NCI-H2081 treated with DMSO at 0.1 percent for 48 hours (cell line): ENCODE results near the gene RADIL.
"Not testable (repeated sequence)": the region's sequence is repeated elsewhere in the genome, so short reads cannot be mapped to it uniquely, and the experiment has no call there.

Experiments
- DNase-seq: peaks from one replicate; lab custom pipeline; 2025; lab: John Stamatoyannopoulos, UW

Gene RADIL

GRCh38 chr7:4883372-4884144 lies at the start of gene RADIL:
TSS of gene RADIL (minus strand) at chr7:4883716. CDS start at chr7:4878139, 5,577 bp downstream.
- DNase-seq = peak; percentile 39

DNA sequence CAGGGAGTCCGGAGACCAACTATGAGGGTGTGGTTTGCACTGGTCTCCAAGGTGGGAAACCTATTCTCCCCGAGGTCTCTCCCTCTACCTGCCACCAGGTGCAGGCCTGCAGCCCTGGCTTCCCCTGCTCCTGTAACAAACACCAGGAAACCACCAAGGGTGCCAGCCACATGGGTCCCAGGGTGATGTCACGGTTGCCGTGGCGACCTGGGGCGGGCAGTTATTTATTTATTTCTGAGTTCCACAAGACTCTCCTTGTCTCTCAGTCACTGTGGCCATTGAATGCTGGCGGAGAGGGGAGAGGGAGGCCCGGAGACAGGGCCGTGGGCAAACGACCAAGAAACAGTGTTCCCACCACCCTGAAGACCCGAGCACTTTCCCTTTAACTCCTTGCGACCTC lies 48.4 kb upstream of the RADIL start:
- peak; percentile 2 for DNase-seq

DNA sequence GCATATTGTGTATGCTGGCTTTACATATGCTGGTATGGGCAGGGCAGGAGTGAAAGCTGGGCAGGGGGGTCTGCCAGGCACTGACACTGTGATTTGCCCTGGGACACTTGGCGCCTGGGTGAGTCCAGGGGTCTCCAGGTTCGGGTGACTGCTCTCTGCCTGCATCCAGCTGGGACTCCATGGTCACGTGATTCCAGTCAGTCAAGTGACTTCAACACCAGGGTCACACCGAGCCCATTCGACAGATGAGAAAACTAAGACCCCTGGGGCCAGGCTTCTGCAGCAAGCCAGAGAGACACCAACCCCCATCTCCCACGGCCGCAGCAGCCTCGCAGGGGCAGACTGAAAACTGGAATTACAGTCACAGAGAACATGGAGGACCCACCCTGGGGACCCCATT lies 45.5 kb upstream of the RADIL start:
- DNase-seq = no peak

GRCh38 chr7:4928445-4928844 lies 44.9 kb upstream of the RADIL start:
- DNase-seq = no peak

DNA sequence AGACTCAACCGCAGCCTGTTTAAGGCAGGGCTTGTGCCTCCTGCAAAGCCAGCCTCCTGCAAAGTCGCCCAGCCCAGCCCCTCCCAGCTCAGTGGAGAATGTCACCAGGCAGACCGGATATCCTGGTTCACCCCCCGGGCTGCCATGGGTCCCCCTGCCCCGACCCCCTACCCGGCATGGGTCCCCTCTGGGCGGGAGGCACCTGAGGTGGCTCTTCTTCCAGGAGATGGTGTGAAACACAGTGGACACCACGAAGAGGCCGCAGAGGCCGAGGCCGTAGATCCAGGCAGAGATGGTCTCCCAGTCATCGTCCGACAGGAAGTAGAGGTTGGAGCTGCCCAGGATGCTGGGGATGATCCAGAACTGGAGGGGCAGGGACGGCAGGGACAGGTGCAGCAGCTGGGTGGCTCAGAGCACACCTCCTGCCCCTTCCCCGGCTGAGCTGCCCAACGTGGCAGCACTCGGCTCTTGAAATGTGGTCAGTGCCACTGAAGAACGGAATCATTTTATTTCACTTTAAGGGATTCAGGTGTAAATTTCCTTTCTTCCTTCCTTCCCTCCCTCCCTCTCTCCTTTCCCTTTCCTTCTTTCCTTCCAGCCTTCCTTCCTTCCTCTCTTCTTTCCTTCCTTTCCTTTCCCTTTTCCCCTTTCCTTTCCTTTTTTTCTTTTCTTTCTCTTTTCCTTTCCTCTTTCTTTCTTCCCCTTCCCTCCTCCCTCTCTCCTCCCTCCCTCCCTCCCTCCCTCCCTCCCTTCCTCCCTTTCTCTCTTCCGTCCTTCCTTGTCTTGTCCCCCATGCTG lies 36.7 kb upstream of the RADIL start:
- no peak for DNase-seq

GRCh38 chr7:4916113-4916512 lies 32.6 kb upstream of the RADIL start:
- no peak for DNase-seq

DNA sequence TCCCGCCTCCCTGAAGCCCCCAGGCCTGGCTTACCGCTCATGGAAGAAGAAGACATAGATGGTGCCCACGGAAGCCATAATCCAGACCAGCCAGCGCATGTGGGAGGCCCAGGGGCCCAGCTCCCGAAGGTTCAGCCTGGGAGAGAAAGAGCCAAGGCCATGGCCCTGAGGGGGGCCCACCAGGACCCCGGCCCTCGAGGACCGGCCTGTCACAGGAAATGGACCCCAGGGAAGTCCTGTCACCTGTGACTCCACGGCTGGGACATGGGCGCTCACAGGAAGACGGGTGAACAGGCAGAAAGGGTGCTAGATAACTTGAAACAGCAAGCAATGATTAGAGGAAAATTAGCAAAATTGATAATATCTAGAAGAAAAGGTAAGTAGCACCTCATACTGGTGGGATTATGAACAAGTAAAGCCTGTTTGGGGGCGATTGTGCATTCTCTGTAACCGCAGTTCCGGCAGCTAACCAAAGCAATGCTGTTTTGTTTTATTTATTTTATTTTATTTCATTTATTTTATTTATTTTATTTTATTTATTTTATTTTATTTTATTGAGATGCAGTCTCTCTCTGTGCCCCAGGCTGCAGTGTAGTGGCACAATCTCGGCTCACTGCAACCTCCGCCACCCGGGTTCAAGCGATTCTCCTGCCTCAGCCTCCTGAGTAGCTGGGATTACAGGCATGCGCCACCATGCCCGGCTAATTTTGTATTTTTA lies 27.8 kb upstream of the RADIL start:
- no peak for DNase-seq

DNA sequence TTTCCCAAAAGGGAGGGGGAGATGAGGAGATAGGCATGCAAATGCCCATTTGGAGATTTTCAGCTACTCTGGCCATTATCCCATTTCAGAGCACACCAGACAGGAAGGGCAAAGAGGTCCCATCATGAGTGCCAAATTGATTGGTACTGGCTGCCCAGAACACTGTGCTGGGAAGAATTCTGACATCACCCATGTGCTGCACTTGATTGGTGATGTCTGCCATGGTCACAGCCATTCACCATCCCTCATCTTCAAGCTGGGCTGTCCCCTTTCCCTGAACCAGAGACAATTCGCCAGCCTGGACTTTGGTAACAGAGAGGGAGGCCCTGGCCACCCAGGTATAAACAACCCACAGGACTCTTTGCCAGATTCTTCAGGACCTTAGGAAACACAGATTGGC lies 23.2 kb upstream of the RADIL start:
- DNase-seq = no peak

GRCh38 chr7:4905171-4905570 lies 21.7 kb upstream of the RADIL start:
- DNase-seq = no peak

DNA sequence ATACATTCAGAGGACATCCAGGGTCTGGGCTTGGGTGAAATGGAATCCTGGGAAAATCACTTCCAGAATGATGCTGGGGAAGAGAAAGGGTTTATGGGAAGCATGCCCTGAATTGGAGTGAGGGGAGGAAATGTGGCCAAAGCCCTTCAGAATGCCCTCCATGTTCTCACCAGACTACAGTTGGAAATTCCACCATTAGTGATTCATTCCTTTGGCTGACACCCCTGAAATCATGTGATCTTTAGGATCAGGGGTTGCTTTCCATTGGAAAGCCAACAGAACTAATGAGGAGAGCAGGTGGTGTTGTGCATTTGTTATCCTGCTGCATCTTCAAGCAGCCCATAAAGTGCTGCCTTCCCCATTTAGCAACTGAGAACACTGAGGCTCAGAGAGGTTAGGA lies 20.8 kb upstream of the RADIL start:
- no peak for DNase-seq

DNA sequence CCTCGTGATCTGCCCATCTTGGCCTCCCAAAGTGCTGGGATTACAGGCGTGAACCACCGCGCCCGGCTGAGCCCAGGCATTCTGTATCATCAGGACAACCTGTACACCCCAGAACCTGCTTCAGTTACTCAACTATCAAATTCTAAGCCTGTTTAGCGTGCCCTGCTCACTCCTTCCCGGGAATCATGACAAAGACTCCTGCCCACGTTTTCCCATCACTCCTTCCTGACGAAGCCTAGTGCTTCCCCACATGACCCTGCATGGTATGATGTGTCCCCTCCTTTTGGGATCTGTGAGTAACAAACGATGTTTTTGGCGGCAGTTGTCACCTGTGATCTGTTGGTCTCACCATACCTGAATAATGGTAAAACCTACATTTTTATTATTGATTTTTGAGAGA lies 12.2 kb upstream of the RADIL start:
- no peak for DNase-seq

DNA sequence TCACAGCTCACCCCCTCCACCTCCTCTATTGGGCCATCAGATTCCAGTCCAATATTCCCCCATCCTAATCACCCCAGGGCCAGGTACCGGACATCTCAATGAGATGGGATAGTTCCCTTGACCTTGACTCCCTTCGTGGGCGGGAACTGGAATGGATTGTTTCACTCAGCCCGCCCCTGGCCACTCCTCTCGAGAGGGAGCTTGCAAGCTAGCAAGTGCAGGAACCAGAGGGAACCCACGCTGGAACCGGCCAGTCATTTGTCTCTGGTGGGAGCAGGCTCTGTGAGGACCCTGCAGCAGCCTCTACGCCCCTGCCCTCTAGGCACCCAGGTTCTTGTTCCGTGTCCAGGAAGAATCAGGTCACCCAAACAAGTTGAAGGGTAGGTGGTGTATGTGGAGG lies 11.0 kb upstream of the RADIL start:
- DNase-seq = no peak

GRCh38 chr7:4893929-4894475 lies 10.5 kb upstream of the RADIL start:
- no peak for DNase-seq

DNA sequence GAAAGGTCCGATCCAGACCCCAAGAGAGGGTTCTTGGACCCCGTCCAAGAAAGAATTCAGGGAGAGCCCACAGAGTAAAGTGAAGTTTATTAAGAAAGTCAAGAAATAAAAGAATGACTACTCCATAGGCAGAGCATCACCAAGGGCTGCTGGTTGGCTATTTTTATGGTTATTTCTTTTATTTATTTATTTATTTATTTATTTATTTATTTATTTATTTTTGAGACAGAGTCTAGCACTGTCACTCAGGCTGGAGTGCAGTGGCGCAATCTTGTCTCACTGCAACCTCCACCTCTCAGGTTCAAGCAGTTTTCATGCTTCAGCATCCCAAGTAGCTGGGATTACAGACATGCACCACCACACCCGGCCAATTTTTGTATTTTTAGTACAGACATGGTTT lies 9.7 kb upstream of the RADIL start:
- DNase-seq = not testable (repeated sequence)

GRCh38 chr7:4891522-4891921 lies 8.0 kb upstream of the RADIL start:
- DNase-seq = not testable (repeated sequence)

DNA sequence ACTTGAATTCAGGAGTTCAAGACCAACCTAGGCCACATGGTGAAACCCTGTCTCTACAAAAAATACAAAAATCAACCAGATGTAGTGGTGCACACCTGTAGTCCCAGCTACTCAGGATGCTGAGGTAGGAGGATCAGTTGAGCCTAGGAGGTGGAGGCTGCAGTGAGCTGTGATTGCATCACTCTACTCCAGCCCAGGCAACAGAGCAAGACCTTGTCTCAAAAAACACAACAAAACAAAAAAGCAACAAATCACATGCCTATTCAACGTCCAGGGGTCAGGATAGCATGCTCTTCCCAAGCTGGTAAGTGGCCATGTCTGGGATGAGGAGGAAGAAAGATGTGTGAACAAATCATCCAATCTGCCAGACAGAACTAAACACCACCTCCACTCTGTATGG lies 6.2 kb upstream of the RADIL start:
- DNase-seq = no peak

DNA sequence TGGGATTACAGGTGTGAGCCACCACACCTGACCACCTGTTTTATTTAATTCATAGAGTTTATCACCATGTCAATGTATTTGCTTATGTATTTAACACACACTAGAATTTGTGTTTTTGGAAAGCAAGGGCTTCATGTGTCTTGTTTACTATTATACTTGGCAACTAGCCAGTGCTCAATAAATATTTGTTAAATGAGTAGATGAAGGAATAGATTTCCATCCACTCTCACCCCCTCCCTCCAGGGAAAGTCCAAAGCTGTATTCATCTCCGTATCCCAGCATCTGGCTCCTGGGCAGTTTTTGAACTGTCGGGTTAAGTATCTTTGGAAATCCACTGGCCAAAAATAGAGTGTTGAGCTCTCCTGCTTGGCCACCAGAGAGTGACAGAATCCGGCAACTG lies 4.6 kb upstream of the RADIL start:
- DNase-seq = no peak

GRCh38 chr7:4886671-4887070 lies 3.2 kb upstream of the RADIL start:
- no peak for DNase-seq

GRCh38 chr7:4885317-4885807 lies 1.8 kb upstream of the RADIL start:
- DNase-seq = no peak

DNA sequence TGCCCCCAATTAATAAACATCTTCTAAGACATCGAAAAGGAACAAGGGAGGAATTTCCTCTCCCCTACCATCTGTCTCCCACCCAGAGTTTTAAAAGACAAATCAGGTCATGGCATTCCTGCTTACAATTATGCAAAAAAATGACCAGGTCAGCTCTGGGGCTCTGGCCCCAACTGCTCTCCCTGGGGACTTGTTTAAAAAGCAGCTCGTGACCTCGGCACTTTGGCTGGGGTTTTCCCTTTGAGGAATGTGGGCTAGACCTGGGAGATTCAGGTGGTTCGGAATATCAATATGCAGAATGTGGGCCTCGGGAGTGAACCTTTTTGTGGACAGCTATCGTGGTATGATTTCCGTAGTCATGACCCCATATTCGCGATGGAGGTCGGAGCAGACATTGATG lies 648 bp upstream of the RADIL start:
- DNase-seq = no peak

- no peak for DNase-seq
Observed at GRCh38 chr7:4883033-4883371, 514 bp downstream of the RADIL start.
